Transverse colon (tissue), 4 donors: Measurements from ENCODE around the gene COX10. TPM values are rescaled to one million over a fixed set of nuclear protein-coding genes. Genes with fewer than 3 reads are reported as not detected.

Source experiments
- DNase-seq: peaks from one replicate; pipeline ENCODE4 v3.0.0-alpha.2; 2019
- H3K27ac ChIP-seq, 4 donors: fragments of 200-600 bp; sonication (generic); 2 replicates each; pipeline ENCODE4 v1.5.1; 2016 to 2018; ENCODE audit warnings: inconsistent platforms in 4 of 4
- H3K27me3 ChIP-seq: fragments of 200-600 bp; sonication (generic); 2 replicates; pipeline ENCODE4 v1.5.1; 2017; ENCODE audit warnings: inconsistent platforms
- H3K36me3 ChIP-seq, 4 donors: fragments of 200-600 bp; sonication (generic); 2 replicates each; pipeline ENCODE4 v1.5.1; 2017 to 2019; ENCODE audit warnings: inconsistent platforms in 4 of 4
- H3K4me1 ChIP-seq, 4 donors: fragments of 200-600 bp; sonication (generic); 2 replicates each; pipeline ENCODE4 v1.5.1; 2017 to 2020; ENCODE audit warnings: inconsistent platforms in 4 of 4
- H3K4me3 ChIP-seq, 4 donors: fragments of 200-600 bp; sonication (generic); 1 replicate in 1 of 4; 2 replicates in 3 of 4; pipeline versions ENCODE4 v1.5.1 to v1.6.1; 2017 to 2019; ENCODE audit warnings: inconsistent platforms in 4 of 4
- H3K9me3 ChIP-seq, 2 donors: fragments of 200-600 bp; sonication (generic); 2 replicates each; pipeline ENCODE4 v1.5.1; 2017 to 2019; ENCODE audit warnings: inconsistent platforms in 2 of 2
- EP300 ChIP-seq: sonication (generic); formaldehyde crosslinking; IDR thresholded peaks from one replicate; pipeline ENCODE4 v1.6.1; 2017; ENCODE audit warnings: antibody characterized with exemption, low read depth
- POLR2A ChIP-seq: fragments of 450-650 bp; IDR thresholded peaks from one replicate; pipeline ENCODE4 v1.6.1; 2016; ENCODE audit warnings: antibody characterized with exemption, mild to moderate bottlenecking, moderate library complexity
- POLR2AphosphoS5 ChIP-seq, 3 donors: sonication (generic); formaldehyde crosslinking; IDR thresholded peaks; one replicate each; pipeline ENCODE4 v1.6.1; 2016; ENCODE audit warnings: antibody characterized with exemption in 3 of 3
- WGBS, 2 donors: methylation state at CpG; one replicate each; pipeline ENCODE4 v1.1.5; 2018; ENCODE audit warnings: low coverage in 1 of 2; 5-methylcytosine and 5-hydroxymethylcytosine counted together
- in situ Hi-C, 4 donors: fragments of 200-750 bp; cut with MboI; loops; one replicate each; pipeline versions ENCODE4 v1.15.0 to v1.15.1; 2017; ENCODE audit warnings: low sequenced_read_pairs in 3 of 4, low pct_ligation_motif_present in 1 of 4, low pct_unique_long_range_greater_than_20kb in 1 of 4
- intact Hi-C: fragments of 100-400 bp; cut with DNase I; formaldehyde crosslinking; loops from one replicate; pipeline ENCODE4 v1.15.1; 2023; ENCODE audit warnings: low total_unique reads
- total RNA-seq, 4 donors: library from RNA; depleted of rRNA; stranded (reverse); fragments of >200 nt; gene quantifications; one replicate each; pipeline ENCODE4 v1.1.0, GENCODE V29; 2016
- TF ChIP-seq, protein P1 (sequence below), 5 experiments: fragments of 200-600 bp in 3 of 5; fragments of 450-650 bp in 2 of 5; sonication (generic) in 3 of 5; IDR thresholded peaks; 1 replicate in 2 of 5; 2 replicates in 3 of 5; pipeline ENCODE4 v1.5.1; 2016 to 2017; ENCODE audit warnings: antibody characterized with exemption in 5 of 5, inconsistent platforms in 3 of 5, mild to moderate bottlenecking in 2 of 5, moderate library complexity in 1 of 5

COX10 gene
- total RNA-seq, 4 donors from 2014 or later, result 48.9 to 61.9 (median 53.5) TPM

DNA sequence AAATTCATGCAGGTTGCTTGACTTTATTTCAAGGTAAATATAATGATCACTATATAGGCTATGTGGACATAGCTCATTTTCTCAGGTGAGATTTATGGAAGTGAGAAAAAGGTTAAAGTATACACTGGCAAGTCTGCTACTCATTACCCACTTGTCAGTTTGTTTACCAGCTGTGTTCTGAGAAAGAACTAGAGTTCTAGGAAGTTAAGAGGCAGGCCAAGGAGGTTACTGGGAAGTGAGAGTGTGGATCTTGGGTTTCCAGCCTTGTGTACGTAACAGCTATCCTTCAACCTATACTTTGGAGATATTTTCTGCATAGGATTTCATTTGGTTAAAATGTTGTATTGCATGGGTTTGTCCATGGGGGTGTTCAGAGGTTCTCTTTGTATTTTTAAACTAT lies 31.9 kb upstream of the COX10 start:
- in situ Hi-C loops, result no loop called here
- intact Hi-C loops, result no loop called here
- WGBS, 2 donors, result 93% methylated on average over 1 of the region's 1 CpG
- no peak overlapping the region for H3K4me3 ChIP-seq
- no peaks in the 10 kb centered on the region for H3K9me3 ChIP-seq
- peaks cover 0 to 5% (median 2%) of the 10 kb centered on the region in 4 donors for H3K4me1 ChIP-seq
- H3K36me3 ChIP-seq, result peaks cover 0 to 6% (median 0%) of the 10 kb centered on the region in 4 donors
- DNase-seq, result no peak
- TF ChIP-seq POLR2AphosphoS5 (IDR thresholded peaks at IDR 0.05), result no peak
- no peaks in the 10 kb centered on the region for H3K27me3 ChIP-seq
- no peak overlapping the region for H3K27ac ChIP-seq

DNA sequence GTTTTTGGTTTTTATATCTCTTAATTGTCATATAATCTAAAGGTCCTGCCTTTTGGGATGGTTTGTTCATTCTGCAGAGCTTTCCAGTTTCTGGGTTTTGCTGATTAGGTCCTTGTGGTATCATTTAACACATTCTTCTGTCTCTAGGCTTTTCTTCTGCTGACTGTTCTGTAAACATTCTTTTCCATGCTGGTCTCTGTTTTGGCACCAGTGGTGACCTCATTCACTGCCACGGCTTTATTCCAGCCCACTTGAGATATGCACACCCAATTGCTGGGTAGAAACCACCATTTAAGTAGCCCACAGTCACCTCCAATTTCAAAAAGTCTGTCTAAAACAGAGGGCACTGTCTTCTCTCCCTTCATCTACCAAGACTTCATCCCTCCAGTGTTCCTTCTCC lies 31.1 kb upstream of the COX10 start:
- intact Hi-C loops (no loop called here), in situ Hi-C loops (no loop called here)
- H3K27me3 ChIP-seq, result no peaks in the 10 kb centered on the region
- no peak overlapping the region for H3K4me3 ChIP-seq
- H3K27ac ChIP-seq, result no peak overlapping the region
- TF ChIP-seq, protein P1, sequence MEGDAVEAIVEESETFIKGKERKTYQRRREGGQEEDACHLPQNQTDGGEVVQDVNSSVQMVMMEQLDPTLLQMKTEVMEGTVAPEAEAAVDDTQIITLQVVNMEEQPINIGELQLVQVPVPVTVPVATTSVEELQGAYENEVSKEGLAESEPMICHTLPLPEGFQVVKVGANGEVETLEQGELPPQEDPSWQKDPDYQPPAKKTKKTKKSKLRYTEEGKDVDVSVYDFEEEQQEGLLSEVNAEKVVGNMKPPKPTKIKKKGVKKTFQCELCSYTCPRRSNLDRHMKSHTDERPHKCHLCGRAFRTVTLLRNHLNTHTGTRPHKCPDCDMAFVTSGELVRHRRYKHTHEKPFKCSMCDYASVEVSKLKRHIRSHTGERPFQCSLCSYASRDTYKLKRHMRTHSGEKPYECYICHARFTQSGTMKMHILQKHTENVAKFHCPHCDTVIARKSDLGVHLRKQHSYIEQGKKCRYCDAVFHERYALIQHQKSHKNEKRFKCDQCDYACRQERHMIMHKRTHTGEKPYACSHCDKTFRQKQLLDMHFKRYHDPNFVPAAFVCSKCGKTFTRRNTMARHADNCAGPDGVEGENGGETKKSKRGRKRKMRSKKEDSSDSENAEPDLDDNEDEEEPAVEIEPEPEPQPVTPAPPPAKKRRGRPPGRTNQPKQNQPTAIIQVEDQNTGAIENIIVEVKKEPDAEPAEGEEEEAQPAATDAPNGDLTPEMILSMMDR (IDR thresholded peaks at IDR 0.05), result no peak
- TF ChIP-seq POLR2AphosphoS5 (IDR thresholded peaks at IDR 0.05), result no peak
- TF ChIP-seq EP300, result no peak
- TF ChIP-seq POLR2A, result no peak
- H3K9me3 ChIP-seq, result no peaks in the 10 kb centered on the region
- DNase-seq, result no peak
- H3K36me3 ChIP-seq, result peaks cover 0 to 6% (median 0%) of the 10 kb centered on the region in 4 donors
- WGBS, 2 donors, result 17 to 52% methylated on average over 1 of the region's 1 CpG
- H3K4me1 ChIP-seq, result peaks cover 0 to 5% (median 2%) of the 10 kb centered on the region in 4 donors

- in situ Hi-C loops (no loop called here), intact Hi-C loops (no loop called here)
- Histone ChIP-seq H3K4me1 (peaks cover 0 to 5% (median 2%) of the 10 kb centered on the region in 4 donors), H3K9me3 (no peaks in the 10 kb centered on the region), H3K4me3 (no peak overlapping the region), H3K27ac (no peak overlapping the region), H3K27me3 (no peaks in the 10 kb centered on the region), H3K36me3 (no peaks in the 10 kb centered on the region)
- TF ChIP-seq, protein P1 (IDR thresholded peaks at IDR 0.05), result no peak
- no peak for TF ChIP-seq POLR2A
- no peak for TF ChIP-seq EP300
- TF ChIP-seq POLR2AphosphoS5 (IDR thresholded peaks at IDR 0.05), result no peak
- WGBS, 2 donors, result 80 to 88% methylated on average over 4 of the region's 4 CpGs
- DNase-seq, result no peak
These were observed 26.9 kb upstream of the COX10 start for GRCh38 chr17:14042411-14042810.

DNA sequence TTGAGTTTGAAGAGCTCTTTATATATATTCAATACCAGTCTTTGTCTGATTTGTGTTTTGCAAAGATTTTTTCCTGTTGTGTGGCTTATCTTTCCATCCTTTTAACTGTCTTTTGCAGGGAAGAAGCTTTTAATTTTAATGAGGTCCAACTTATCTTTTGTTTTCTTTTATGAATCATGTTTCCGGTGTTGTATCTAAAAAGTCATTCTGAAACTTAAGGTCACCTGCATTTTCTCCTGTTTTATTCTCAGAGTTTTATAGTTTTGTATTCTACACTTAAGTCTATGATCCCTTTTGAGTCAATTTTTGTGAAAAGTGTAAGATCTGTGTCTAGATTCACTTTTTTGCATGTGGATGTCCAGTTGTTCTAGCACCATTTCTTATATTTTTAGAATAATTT lies 24.6 kb upstream of the COX10 start:
- no peak overlapping the region for H3K4me3 ChIP-seq
- whole genome bisulfite sequencing, 2 donors, result 50 to 79% methylated on average over 1 of the region's 1 CpG

More for the DNA sequence above, 24.6 kb upstream of the COX10 start:
- in situ Hi-C loops, result no loop called here
- intact Hi-C loops, result no loop called here
- Histone ChIP-seq H3K27ac (no peak overlapping the region), H3K36me3 (no peaks in the 10 kb centered on the region), H3K4me1 (no peaks in the 10 kb centered on the region), H3K27me3 (no peaks in the 10 kb centered on the region), H3K9me3 (no peaks in the 10 kb centered on the region)
- TF ChIP-seq EP300 (no peak), POLR2A (no peak), POLR2AphosphoS5 (IDR thresholded peaks at IDR 0.05) (no peak)
- TF ChIP-seq, protein P1 (IDR thresholded peaks at IDR 0.05), result no peak
- no peak for DNase-seq
